ENCODE measurements around the gene MBOAT1.
"Not testable (repeated sequence)": the region's sequence is repeated elsewhere in the genome, so short reads cannot be mapped to it uniquely, and the experiment has no call there.

- TF ChIP-seq CTCF (IDR thresholded peaks at IDR 0.05; ENCODE audit: poor library complexity); EZH2 (IDR thresholded peaks at IDR 0.05; ENCODE audit: borderline replicate concordance); EZH2phosphoT487 (IDR thresholded peaks at IDR 0.05; ENCODE audit: low read depth, severe bottlenecking, unreplicated experiment): not testable (repeated sequence)
These were observed 65.4 kb downstream of the MBOAT1 start for GRCh38 chr6:20146831-20147230.

Data from hepatocyte (in vitro differentiated cells).